ENCODE measurements around the gene TNRC18. TPM values are rescaled to one million over a fixed set of nuclear protein-coding genes. Genes with fewer than 3 reads are reported as not detected.
"Not testable (repeated sequence)": the region's sequence is repeated elsewhere in the genome, so short reads cannot be mapped to it uniquely, and the experiment has no call there.

The TNRC18 gene
- total and polyA plus RNA-seq, 7 donors = 5.9 to 27.9 (median 18.5) TPM

DNA sequence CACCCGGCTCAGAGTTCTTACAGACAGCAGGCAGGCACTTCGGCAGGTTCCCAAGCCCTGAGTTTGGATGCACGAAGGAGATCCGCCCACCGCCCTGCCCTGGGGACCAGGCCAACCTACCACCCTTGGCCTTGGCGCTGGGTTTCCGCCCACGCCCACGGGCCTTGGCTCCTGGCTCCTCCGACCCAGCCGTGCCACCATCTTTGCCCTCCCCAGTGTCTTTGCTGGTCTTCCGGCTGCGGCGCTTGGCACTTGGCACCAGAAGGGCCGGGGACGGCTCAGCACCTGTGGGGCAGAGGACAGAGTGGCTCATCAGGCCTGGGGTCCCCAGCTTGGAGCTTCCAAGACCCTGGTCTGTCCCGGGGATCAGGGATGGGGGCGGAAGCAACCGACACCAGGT is 108.8 kb downstream of the TNRC18 start:
- Histone ChIP-seq H3K9me3 (peaks cover 9% of the 10 kb centered on the region), H3K36me3 (ENCODE audit: insufficient read depth in 1 of 2, low read depth in 1 of 2) (peaks cover 10 to 82% of the 10 kb centered on the region in 2 donors), H3K4me3 (no peak overlapping the region), H3K27me3 (ENCODE audit: insufficient read depth in 3 of 3, low read length in 2 of 3) (no peaks in the 10 kb centered on the region), H3K4me1 (no peaks in the 10 kb centered on the region), H3K27ac (no peak overlapping the region)
- ATAC-seq (no peak), DNase-seq (no peak)
- WGBS, 3 donors = 86 to 88% (median 88%) methylated on average over 17 to 19 of the region's 19 CpGs
- intact Hi-C loops (cut with DNase I) = no loop called here
- TF ChIP-seq, protein P1, sequence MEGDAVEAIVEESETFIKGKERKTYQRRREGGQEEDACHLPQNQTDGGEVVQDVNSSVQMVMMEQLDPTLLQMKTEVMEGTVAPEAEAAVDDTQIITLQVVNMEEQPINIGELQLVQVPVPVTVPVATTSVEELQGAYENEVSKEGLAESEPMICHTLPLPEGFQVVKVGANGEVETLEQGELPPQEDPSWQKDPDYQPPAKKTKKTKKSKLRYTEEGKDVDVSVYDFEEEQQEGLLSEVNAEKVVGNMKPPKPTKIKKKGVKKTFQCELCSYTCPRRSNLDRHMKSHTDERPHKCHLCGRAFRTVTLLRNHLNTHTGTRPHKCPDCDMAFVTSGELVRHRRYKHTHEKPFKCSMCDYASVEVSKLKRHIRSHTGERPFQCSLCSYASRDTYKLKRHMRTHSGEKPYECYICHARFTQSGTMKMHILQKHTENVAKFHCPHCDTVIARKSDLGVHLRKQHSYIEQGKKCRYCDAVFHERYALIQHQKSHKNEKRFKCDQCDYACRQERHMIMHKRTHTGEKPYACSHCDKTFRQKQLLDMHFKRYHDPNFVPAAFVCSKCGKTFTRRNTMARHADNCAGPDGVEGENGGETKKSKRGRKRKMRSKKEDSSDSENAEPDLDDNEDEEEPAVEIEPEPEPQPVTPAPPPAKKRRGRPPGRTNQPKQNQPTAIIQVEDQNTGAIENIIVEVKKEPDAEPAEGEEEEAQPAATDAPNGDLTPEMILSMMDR (IDR thresholded peaks at IDR 0.05) = no peak

DNA sequence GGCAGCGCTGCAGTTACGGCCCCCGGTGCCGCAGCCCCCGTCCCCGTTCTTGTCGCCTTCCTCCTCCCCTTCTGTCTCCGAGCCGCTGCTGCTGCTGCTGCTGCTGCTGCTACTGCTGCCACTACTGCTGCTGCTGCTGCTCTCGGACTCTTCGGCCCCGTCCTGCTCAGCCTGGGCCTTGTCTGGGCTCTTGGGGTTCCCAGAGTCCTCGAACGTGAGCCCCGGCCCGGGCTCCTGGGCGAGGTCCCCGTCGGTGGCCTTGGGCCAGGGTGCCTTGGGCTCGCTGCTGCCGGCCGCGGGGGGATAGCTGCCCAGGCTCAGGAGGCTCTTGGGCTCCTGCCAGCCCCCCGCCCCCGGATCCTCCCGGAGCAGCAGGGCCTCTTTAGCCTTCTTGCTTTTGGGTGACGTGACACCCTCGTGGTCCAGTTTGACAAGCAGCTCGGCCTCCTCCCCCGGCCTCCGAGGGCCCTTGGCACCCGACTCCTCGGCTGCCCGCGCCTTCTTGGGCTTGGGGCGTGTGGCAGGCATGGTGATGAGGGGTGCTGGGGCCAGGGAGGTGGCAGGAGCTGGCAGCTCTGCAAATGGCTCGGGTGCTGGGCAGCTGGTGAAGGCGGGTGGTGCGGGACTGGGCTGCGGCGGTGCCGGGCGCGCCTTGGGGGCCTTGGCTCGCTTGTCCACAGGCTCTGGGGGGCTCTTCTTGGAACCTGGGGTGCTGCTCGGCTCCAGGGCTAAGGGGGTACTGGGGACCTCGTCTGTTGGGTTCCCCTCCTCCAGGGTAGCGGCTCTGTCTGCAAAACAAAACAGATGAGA is 110.4 kb downstream of the TNRC18 start:
- intact Hi-C loops (cut with DNase I); H3K4me1 ChIP-seq; H3K27ac ChIP-seq; DNase-seq; H3K4me3 ChIP-seq; H3K9me3 ChIP-seq; H3K27me3 ChIP-seq (ENCODE audit: insufficient read depth in 3 of 3, low read length in 2 of 3): not testable (repeated sequence)
- ATAC-seq = peak in 1 of 4 donors; percentile 23
- peaks cover 6 to 79% of the 10 kb centered on the region in 2 donors for H3K36me3 ChIP-seq (ENCODE audit: insufficient read depth in 1 of 2, low read depth in 1 of 2)
- 75 to 81% (median 80%) methylated on average over 35 to 48 of the region's 48 CpGs for WGBS, 3 donors

DNA sequence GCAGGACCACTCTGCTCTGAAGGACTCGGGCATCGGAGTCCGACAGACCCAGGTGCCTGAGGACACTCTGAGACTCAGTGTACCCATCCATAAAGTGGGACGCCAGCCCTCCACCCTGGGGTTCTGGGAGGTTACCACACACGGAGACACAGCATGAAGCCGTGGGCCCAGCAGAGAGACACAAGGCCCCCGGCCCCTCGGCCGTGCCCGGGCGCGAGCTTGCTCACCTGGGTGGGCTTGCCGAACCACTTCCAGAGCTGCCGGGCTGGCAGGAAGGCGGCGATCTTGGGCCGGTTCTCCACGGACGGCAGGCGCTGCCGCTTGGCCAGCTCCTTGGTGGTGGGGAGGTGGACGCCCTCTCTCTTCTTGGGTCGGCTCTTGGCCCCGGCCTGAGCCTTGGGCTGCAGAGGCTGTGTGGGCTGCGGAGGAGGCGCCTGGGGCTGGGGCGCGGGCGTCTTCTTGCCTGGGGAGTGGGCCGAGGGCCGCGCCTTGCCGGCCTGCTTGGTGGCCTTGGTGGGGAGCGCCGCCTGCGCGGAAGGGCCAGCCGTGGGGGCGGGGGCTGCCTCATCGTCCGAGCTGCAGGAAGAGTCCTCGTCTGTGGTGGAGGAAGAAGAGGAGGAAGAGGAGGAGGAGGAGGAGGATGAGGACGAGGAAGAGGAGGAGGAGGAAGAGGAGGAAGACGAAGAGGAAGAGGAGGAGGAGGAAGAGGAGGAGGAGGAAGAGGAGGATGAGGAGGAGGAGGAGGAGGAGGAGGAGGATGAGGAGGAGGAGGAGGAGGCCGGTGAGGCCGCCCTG is 111.2 kb downstream of the TNRC18 start:
- H3K4me3 ChIP-seq; intact Hi-C loops (cut with DNase I); H3K9me3 ChIP-seq; H3K27me3 ChIP-seq (ENCODE audit: insufficient read depth in 3 of 3, low read length in 2 of 3); DNase-seq; ATAC-seq; H3K27ac ChIP-seq; H3K4me1 ChIP-seq: not testable (repeated sequence)
- WGBS, 3 donors = 91 to 92% (median 92%) methylated on average over 27 to 38 of the region's 46 CpGs
- H3K36me3 ChIP-seq (ENCODE audit: insufficient read depth in 1 of 2, low read depth in 1 of 2) = peaks cover 11 to 79% of the 10 kb centered on the region in 2 donors

DNA sequence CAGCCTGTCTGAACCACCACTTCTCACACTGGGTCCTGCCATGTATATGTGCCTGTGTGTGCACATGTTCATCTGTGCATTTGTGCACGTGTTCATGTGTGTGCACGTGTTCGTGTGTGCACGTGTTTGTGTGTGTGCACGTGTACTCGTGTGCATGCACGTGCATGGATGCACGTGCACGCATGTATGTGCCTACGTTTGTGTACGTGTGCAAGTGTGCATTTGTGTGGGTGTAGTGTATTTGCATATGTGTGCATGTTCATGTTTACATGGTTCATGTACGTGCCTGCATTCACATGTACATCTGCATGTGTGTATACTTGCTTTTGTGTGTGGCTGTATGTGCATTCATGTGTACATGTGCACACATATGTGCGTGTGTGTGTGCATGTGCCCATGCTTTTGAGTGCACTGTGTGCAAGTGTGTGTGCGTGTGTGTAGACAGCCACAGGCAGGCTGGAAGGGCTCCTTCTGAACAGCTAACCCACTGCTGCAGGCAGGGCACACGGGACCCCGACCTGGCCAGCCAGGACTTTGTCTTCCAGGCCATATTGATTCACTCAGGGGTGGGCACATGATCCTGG is 112.7 kb downstream of the TNRC18 start:
- TF ChIP-seq, protein P1 (IDR thresholded peaks at IDR 0.05) = no peak
- no peaks in the 10 kb centered on the region for H3K4me1 ChIP-seq
- no peak overlapping the region for H3K27ac ChIP-seq
- DNase-seq (no peak), ATAC-seq (no peak)
- peaks cover 12 to 68% of the 10 kb centered on the region in 2 donors for H3K36me3 ChIP-seq (ENCODE audit: insufficient read depth in 1 of 2, low read depth in 1 of 2)
- no peaks in the 10 kb centered on the region for H3K9me3 ChIP-seq
- no peaks in the 10 kb centered on the region for H3K27me3 ChIP-seq (ENCODE audit: insufficient read depth in 3 of 3, low read length in 2 of 3)
- WGBS, 3 donors = 89 to 95% (median 95%) methylated on average over 16 of the region's 16 CpGs
- intact Hi-C loops (cut with DNase I) = no loop called here
- H3K4me3 ChIP-seq = no peak overlapping the region

DNA sequence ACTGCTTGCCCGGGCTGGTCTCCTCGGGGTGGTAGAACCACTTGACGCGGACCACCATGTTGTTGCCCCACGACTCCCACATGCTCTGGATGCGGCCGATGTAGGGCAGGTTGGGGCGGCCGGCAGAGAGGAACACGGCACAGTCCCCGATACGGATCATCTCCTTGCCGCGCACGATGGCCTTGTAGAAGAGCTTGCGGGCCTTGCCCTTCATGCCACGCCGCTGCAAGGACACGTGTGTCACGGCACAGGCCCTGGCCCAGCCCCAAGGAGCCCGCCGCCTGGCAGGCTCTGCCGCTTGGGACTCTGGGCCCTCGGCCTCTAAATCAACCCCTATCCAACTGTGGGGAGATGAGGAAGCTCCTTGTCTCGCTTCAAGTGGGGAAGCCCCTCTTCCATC is 114.5 kb downstream of the TNRC18 start:
- H3K4me1 ChIP-seq = no peaks in the 10 kb centered on the region
- H3K27me3 ChIP-seq (ENCODE audit: insufficient read depth in 3 of 3, low read length in 2 of 3) = no peaks in the 10 kb centered on the region
- H3K27ac ChIP-seq = no peak overlapping the region
- ATAC-seq = no peak
- 93 to 94% (median 93%) methylated on average over 20 to 25 of the region's 25 CpGs for WGBS, 3 donors
- H3K36me3 ChIP-seq (ENCODE audit: insufficient read depth in 1 of 2, low read depth in 1 of 2) = peaks cover 12 to 51% of the 10 kb centered on the region in 2 donors
- TF ChIP-seq, protein P1 (IDR thresholded peaks at IDR 0.05) = no peak
- intact Hi-C loops (cut with DNase I) = no loop called here
- no peaks in the 10 kb centered on the region for H3K9me3 ChIP-seq
- DNase-seq = no peak
- H3K4me3 ChIP-seq = no peak overlapping the region

DNA sequence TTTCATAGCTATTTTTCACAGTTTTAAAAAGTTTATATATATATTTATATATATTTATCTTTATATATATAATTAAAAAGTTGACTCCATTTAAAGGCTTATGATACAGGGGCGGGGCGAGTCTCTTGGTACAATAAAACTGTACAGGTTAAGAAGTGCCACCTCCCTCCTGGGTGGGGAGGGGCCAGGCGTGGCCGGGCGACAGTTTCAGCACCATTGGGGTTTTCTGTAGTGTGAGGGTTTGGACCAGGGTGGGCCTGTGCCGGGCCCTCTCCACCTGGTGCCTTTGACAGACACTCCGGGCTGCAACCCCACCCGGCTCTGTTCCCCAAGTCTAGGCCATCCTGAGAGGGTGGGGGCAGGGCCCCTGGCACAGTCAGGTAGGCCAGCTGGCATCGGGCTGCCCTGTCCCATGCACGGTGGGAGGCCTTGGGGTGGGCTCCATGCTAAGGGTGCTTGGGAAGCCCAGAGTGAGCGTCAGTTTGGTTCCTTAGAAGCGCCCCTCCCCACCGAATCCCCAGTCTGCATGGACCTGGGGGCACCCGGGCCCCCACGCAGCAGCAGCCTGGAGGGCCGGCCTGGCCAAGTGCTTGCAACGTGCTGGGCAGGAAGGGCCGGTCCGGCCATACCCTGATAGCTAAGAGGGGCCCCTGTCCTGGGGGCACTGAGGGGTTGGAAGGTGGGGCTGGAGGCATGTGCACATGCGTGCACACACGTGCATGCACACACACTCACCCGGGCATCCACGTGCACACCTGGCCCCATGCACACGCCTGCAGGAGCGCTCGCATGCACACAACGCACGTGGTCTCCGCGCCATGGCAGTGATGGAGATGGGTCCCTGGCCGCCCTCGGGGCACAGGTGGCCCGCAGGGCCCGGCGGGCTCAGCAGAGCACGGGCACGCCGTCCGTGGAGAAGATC is 116.2 kb downstream of the TNRC18 start:
- peaks cover 10 to 47% of the 10 kb centered on the region in 2 donors for H3K36me3 ChIP-seq (ENCODE audit: insufficient read depth in 1 of 2, low read depth in 1 of 2)
- H3K4me1 ChIP-seq; intact Hi-C loops (cut with DNase I); ATAC-seq; H3K9me3 ChIP-seq; H3K27ac ChIP-seq; DNase-seq; H3K27me3 ChIP-seq (ENCODE audit: insufficient read depth in 3 of 3, low read length in 2 of 3); H3K4me3 ChIP-seq: not testable (repeated sequence)
- WGBS, 3 donors = 90 to 91% (median 90%) methylated on average over 33 to 39 of the region's 39 CpGs

DNA sequence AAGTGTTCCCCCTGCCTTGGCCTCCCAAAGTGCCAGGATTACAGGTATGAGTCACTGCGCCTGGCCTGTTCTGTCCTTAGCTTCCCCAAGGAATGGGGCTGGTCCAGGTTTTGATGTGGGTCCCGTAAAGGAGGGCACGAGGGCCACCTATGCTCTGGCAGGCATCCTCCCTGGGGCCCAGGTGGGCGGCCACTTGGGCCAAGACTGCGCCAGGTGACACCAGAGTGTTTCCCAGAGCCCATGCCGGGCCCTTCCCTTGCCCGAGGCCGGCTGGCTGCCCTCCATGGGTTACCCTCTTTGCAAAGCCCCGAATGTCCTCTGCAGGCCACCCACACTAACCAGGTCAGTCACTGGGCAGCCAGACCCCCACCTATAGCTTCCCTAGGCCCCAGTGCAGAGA is 118.6 kb downstream of the TNRC18 start:
- peak in 1 of 4 donors; percentile 17 for ATAC-seq
- H3K27me3 ChIP-seq (ENCODE audit: insufficient read depth in 3 of 3, low read length in 2 of 3); H3K27ac ChIP-seq; DNase-seq; H3K9me3 ChIP-seq; H3K4me1 ChIP-seq; intact Hi-C loops (cut with DNase I); H3K4me3 ChIP-seq: not testable (repeated sequence)
- WGBS, 3 donors = 83 to 85% (median 85%) methylated on average over 9 of the region's 9 CpGs
- peaks cover 6 to 25% of the 10 kb centered on the region in 2 donors for H3K36me3 ChIP-seq (ENCODE audit: insufficient read depth in 1 of 2, low read depth in 1 of 2)

All from psoas muscle (tissue), 8 donors.